Measurements from ENCODE around the gene PGAP6. TPM values are rescaled to one million over a fixed set of nuclear protein-coding genes. Genes with fewer than 3 reads are reported as not detected.
"Not testable (repeated sequence)": the region's sequence is repeated elsewhere in the genome, so short reads cannot be mapped to it uniquely, and the experiment has no call there.

Gene PGAP6
- total RNA-seq, 1 donor from 2014 or later: 102 TPM

DNA sequence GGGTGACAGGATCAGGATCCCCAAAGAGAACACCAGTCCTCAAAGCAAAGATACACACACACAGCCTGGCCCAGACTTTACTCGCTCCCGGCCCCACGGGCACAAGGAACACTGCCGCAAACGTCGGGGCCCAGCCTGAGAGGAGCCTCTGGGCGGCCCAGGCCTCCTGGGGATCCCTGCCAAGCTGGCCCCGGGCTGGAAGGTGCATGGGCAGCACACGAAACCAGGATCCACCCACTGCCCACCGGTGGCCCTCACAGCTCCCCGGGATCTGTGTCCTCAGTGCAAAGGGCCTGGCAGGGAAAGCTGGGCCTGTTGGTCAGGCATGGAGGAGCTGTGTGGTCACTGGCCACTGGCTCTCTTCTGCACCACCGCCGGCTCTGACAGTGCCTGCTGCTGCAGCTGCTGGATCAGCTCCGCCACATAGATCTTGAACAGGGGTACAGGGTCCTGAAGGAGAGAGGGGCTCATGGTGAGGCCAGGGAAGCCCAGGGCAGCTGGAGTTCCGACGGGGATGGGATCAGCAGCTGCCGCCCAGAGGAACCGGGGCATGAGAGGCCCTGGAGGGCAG, 14.4 kb downstream of the PGAP6 start:
- no peak for DNase-seq (ENCODE audit: low read depth, low spot score)

DNA sequence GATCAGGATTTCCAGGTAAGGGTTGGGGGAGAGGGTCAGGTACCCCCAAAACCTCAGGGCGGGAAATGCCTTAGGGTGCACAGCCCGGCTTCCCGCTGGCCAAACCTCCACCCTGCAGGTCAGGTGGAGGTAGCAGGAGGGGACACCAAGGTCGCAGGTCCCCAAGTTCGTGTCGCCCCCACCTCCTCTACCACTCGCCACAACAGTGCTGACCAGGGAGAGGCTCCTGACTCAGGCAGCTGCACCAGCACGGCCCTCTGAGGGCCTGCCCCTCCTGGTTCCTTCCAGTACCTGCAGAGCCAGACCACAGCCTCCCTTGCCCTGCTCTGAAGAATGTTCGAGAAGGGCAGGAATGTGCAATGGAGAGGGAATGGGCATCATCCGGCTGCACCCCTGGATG, 15.3 kb downstream of the PGAP6 start:
- no peak for DNase-seq (ENCODE audit: low read depth, low spot score)

DNA sequence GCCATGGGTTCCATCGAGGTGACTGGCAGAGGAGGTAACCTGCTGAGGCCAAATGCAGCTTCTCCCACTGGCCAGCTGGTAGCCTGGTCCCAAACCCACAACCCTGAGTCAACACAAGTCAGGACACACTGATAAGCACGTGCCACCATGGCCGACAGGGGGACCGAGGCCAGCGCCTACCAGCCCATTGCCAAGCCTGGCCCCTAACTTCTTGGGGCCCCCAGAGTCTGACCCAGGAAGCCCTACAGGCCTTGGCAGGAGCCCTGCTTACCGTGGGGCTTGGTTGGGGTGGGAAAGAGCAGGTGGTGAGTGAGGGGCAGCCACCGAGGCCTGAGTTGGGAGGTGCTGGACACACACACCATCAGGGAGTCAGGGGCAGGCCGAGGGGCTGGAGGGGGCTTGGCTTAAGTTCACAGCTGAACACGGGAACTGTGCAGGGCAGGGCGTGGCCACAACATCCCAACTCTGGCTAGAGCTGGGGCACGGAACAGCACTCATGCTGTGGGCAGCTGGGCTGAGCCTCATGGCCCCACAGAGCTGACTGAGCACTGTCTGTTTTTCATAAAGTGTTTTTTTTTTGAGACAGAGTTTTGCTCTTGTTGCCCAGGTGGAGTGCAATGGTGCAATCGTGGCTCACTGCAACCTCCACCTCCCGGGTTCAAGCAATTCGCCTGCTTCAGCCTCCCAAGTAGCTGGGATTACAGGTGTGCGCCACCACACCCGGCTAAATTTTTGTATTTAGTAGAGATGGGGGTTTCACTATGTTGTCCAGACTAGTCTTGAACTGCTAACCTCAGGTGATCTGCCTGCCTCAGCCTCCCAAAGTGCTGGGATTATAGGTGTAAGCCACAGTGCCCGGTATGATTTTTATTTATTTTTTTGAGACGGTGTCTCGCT, 16.9 kb downstream of the PGAP6 start:
- DNase-seq (ENCODE audit: low read depth, low spot score): no peak

DNA sequence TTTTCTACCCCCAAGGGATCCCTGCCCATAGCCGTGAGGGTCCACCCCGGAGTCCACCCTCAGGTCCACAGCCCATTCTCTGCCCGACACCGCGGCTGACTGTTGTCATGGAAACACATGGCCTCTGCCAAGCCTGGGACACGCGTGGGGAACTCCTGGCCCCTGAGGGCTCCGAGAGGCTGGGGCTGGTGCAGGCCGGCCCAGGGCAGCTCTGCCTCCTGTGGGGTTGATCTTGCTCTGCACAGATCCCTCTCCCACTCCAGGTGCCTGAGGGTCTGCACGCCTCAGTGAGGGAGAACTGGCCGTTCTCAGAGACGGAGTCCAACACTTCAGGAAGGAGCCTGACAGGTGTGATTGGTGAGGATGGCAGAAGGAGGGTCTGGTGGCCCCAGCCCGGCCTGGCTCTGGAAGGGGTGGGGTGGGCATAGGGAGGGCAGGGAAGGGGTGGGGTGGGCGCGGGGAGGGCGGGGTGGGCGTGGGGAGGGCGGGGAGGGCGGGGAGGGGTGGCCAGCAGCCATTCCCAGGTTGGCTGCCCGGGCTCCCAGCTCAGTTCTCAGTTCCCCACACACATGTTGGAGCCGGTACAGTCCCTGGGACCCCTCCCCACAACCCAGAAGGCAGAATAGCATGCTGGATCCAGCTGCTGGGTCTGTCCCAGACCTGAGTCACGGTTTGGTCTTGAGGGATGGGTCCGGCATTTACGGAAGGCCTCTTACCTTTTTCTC, 17.9 kb downstream of the PGAP6 start:
- no peak for DNase-seq (ENCODE audit: low read depth, low spot score)

DNA sequence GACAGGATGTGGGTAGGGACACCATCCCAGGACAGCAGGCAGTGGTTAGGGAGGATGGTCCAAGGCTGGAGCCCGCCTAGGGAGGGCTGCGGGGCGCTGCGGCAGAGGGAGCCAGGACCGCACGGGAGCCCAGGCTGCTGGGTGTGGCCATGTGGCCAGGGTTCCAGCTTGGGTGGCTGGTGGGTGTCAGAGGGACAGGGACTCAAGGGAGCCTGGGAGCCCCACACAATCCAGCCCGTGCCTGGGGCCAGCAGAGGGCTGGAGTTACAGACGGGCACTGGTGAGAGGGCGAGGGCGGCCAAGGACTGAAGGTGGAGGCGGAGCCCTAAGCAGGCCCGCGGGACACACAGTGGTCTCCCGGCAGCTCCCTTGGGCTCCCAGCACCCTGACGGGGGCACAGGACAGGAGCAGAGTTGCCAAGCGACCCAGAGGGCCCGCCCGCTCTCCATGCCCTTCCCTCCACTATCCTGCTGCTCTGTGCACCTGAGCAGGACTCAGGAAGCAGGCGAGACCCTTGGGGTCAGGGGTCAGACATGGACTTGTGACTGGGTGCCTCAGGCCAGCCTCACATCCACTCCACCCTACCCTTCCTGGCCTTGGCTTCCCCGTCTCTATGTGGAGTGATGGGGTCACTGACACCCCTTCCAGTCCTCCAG, 18.5 kb downstream of the PGAP6 start:
- DNase-seq (ENCODE audit: low read depth, low spot score): no peak

DNA sequence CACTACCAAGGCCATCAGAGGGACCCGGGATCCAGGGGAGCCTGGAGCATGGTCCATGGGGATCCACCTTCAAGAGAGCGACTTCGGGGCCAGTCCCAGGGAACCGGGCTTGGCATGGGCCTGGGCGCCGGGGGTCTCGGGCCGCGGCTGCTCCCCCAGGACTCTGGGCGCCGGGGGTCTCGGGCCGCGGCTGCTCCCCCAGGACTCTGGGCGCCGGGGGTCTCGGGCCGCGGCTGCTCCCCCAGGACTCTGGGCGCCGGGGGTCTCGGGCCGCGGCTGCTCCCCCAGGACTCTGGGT, 19.1 kb downstream of the PGAP6 start:
- DNase-seq (ENCODE audit: low read depth, low spot score): not testable (repeated sequence)

DNA sequence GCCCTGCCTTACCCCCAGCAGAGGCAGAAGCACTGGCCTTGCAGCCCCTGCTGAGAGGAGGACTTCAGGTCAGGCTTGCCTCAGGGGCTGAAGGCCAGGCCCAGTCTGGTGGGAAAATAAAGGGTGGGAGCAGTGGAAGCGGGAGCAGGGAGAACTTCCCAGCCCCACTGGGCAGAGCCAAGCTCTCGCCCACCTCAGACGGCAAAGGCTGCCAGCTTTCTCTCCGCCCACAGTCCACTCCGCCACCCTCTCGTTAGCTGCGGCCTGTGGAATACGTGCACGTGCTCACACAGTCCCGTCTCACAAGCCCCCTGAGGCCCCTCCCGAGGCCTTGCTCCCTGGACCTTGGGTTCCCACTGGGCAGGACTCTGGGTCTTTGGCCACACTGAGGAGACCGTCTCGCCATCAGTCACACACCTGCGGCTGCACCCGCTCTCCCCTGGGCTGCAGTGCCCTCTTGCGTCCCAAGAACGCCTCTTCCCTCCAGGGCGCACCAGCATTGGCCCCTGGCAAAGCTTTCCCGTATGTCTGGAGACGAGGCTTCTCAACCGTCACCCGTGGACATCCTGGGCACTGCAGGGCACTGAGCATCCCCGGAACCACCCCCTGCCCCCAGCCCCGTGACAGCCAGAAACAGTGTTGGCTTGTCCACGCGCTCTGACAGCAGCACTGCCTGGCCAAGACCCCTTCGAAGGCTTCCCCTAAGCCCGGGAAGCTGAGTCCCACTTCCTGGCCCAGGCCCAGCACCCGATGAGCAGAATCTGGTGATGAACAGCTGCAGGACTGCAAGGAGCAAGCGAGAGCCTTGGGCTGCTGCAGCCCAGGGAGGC, 19.7 kb downstream of the PGAP6 start:
- peak; percentile 32 for DNase-seq (ENCODE audit: low read depth, low spot score)

DNA sequence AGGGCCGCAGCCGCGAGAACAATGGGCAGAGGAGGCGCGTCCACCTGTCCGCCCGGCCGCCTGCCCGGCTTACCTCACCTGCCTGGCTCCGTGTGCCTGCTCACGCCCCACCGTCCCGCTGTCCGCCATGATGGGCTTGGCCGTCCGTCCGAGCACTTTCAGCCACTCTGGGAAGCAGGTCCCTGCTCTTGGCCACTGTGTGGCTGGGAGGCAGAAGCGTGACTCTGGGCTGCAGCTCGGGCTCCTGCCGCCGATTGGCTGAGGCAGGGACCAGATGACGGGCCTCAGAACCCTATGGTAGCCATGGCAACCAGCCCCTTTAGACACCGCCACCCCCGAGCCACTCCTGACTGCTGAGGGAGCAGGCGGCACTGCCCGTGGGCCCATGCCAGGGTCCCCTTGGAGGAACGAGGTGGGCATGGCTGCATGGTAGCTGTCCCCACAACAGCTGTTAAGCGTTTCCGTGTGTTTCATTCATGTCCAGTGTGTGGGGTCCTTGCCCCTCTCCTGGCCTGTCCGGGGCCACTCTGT, 20.4 kb downstream of the PGAP6 start:
- no peak for DNase-seq (ENCODE audit: low read depth, low spot score)

DNA sequence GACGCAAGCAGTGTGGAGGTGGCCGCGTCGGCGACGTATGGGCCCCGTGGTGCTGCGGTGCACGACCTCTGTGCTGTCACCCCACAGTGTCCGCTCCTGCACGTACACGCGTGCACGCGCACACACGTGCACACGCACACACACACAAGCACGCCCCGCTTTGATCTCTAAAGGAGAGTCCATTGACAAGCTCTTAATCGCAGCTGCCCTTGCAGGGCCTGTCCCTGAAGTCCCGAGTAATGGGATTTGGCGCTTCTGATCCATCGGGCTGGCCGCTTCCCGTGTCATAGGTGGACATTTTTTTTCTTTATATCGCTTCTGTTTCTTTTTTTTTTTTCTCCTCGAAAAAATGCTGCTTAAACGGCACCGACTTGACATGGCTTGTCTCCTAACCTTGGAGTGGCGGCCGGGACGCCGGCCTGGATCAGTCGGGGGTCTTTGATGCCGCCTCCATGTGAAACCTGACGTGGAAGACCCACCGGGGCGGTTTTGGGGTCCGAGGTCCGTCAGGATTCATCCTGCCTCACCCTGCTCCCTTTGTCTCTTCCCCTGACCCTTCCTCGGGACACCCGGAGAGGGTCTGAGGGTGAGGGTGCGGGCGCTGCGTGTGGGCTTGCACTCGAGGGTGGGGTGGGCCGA, 21.0 kb downstream of the PGAP6 start:
- no peak for DNase-seq (ENCODE audit: low read depth, low spot score)

DNA sequence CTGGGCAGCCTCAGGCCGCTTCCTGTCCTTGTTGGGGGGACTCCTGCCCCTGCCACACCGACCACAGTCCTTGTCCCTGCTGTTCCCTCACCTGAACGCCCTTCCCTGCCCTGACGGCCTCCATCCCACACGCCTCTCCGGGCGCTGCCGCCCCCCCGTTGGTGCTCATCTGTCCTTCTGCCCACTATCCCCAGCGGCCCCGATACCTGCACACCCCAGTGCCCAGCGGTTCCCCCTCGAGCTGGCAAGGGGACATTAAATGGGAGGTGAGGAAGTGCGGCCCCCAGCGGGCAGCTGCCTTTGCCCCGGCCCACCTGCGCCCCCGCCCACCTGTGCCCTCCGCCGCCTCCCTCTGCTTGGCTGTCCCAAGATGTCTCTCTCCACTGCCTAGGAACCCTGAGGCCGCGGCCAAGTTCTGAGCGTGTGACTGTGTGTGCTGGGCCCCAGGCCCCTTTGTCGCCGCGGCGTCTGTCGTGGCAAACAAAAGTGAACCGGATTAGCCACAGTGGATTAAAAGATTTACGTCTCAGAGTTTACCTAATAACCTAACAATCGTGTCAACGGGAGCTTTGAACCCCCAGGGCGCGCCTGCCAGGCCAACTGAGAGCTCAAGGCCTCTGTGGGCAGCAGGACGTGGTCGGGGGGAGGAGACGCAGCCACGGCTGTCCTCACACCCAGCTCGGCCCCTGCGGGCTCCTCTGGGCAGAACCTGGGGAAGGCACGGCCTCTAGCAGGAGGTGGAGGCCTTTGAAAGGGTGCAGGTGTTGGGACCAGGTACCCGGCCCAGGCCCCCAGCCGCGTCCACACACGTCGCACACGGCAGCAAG, 21.7 kb downstream of the PGAP6 start:
- DNase-seq (ENCODE audit: low read depth, low spot score): no peak

DNA sequence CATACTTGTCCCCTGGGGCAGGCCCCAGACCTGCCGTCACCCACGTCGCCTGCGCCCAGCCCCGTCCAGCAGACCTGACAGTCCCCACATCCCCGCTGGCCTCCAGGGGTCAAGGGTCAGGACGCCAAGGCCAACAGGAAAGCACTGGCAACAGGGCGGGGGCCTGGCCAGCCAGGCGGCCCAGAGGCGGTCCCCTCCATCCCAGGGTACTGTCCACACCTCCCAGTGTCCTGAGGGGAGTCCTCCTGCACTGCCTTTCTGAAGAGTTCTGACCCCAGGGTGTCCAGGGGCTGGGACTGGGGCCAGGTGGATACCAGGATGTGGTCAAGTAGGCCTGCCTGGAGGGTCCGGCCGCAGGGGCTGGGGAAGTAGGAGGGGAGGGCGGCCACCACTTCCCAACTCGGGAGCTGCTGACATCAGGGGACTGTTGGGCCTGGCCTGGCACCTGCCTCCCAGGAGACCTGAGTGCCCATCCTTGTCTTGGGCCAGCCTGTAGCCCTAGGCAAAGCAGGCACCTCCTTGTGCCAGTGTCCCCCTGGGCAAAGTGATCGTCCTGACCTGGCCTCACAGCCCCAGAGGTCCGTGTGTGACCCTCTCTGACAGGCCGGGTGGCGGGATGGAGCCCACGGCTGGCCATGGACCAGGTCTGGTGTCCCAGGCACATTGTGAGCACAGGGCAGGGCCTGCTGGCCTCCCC, 22.6 kb downstream of the PGAP6 start:
- no peak for DNase-seq (ENCODE audit: low read depth, low spot score)

DNA sequence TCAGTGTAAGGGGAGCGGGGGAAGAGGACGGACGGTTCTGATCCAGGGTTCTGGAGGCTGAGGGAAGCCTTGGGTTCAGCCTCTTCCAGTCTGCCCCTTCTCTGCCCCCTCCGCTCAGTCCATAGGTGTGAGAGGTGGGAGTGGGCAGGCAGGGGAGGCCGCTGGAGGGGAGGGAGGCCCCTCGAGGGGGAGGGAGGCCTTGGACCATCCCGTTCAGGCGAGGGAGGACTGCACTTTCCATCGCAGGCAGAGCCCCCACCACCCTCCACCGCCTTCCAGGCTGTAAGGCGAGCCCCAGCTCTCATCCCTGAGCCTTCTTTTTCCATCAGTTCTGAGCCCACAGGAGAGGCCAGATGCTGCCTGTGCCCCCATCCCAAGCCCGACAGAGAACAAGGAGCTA, 25.0 kb downstream of the PGAP6 start:
- no peak for DNase-seq (ENCODE audit: low read depth, low spot score)

DNA sequence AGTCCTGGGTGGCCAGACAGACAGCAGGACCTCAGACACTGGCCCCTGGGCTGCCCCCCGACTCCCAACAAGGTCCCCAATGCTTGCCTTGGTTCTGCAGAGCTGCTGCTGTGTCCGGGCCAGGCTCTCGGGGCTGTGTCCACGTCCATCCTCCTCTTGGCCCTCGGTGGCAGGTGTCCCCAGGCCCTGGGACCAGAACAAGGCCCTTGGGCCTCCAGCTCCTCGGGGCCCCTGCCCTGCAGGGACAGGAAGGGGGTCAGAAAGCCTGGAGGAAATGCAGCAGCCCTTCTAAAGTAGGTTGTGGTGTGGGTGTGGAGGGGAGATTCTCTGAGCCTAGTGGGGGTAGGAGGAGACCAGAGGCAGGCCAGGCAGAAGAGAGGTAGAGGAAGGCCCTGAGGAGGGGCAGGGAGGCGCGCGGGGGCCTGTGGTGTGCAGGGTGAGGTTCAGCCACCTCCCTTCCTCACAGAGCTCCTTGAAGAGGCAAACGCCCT, 26.8 kb downstream of the PGAP6 start:
- DNase-seq (ENCODE audit: low read depth, low spot score): no peak

DNA sequence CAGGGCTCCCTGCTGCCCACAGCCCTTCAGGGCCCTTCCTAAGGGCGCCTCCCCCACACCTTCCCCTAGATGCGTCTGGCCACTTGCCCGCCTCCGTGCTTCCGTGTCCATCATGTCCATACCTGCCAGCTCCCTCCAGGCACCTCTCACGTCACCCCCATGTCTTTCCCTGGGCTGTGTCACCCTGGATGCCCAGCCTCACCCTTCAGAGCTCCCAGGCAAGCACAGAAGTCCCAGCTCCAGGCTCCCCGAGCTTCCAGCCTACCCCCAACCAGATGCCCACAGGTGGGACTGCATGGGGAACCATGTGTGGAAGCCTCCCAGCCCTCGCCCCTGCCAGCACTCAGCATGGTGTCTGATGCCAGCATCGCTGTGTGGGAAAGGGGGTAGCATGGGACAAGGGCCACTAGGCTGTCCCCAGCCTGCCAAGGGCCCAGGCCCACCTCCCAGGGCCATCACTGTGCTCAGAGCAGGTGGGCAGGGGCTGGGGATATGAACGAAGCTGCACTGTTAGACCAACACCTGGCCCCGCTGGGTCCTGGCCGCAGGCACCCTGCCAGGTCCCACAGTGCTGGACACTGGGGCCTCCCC, 27.4 kb downstream of the PGAP6 start:
- no peak for DNase-seq (ENCODE audit: low read depth, low spot score)

DNA sequence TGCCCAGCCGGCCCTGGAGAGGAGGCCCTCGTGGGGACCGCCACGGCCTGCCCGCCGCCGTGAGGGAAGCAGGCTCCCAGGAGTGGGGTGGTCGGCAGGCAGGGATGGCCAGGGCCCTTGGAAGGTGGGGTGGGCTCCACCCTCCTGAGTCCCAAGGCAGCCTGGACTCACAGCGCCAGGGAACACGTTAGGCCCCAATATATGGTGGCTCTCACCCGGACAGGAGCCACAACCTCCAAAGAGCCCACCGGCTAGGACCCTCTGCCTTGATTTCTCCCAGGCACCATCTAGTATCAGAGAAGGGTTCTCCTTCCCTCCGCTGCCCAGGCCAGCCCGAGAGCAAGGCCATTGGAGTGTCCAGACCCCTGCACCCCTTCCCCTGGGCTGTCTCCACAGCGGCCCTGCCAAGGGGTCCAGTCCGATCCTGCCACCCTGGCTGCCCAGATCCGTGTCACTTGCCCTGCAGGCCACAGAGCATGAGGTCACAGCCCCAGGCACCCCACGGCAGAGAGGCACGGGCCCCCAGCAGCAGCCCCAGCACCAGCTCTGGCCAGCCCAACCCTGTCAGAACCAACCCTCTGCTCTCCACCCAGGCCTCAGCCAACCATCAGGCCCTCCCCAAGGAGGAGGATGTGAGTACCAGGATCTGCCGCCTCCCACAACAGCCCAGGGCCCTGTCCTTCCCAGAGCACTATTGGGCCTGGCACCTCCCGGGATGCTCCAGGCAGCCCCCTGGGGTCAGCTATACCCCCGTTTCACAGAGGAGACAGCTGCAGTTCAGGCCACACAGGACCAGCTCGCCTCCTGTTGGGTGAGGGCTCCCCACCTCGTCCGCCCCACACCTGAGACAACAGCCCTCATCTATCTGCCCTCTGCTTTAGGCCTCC, 28.1 kb downstream of the PGAP6 start:
- no peak for DNase-seq (ENCODE audit: low read depth, low spot score)

DNA sequence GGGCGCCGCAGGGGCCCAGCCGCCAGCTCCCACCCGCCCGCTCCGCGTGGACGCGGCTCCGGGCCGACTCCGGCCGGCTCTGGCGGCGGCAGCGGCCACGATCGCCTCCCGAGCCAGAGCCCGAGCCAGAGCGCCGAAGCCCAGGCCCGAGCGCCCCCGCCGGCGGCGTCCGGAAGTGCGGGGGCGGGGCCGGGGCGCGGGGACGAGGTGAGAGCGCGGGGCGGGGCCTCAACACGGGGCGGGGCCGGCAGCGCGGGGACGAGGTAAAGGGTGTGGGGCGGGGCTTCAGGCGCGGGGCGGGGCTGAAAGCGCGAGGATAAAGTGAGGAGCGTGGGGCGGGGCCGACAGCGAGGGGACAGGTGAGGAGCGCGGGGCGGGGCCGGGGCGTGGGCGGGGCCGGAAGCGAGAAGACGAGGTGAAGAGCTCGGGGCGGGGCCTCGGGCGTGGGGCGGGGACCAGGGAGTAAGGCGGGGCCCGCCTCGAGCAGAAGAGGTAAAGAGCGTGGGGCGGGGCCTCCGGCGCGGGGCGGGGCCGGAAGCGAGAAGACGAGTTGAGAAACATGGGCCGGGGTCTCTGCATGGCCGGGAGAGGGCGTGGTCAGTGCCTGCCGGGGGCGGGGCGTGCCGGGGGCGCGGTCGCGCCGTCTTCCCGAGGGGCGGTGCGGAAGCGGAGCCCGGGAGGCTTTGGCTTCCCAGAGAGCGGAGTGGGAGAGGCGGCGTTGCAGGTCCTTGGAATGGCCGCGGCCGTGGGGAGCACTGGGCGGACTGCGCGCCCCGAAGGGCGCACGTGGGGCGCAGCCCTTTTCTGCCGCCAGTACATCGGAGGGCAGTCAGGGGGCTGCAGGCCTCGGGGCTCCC, 29.0 kb downstream of the PGAP6 start, which contains the start of gene AXIN1:
Gene AXIN1, minus strand, starts transcription at position 177 of the 857 bp plus-strand sequence. CDS start 5,698 bp downstream, outside the sequence.
- peak; percentile 48 for DNase-seq (ENCODE audit: low read depth, low spot score)
